GM12801 (cell line): ENCODE data around the gene SPTLC2.

Source experiments
- TF ChIP-seq, protein P1 (sequence below): IDR thresholded peaks from one replicate; pipeline ENCODE4 v1.5.1; 2011; ENCODE audit warnings: control low read depth; ENCODE audit not compliant: insufficient read length; ENCODE audit errors: extremely low read depth

Gene SPTLC2

DNA sequence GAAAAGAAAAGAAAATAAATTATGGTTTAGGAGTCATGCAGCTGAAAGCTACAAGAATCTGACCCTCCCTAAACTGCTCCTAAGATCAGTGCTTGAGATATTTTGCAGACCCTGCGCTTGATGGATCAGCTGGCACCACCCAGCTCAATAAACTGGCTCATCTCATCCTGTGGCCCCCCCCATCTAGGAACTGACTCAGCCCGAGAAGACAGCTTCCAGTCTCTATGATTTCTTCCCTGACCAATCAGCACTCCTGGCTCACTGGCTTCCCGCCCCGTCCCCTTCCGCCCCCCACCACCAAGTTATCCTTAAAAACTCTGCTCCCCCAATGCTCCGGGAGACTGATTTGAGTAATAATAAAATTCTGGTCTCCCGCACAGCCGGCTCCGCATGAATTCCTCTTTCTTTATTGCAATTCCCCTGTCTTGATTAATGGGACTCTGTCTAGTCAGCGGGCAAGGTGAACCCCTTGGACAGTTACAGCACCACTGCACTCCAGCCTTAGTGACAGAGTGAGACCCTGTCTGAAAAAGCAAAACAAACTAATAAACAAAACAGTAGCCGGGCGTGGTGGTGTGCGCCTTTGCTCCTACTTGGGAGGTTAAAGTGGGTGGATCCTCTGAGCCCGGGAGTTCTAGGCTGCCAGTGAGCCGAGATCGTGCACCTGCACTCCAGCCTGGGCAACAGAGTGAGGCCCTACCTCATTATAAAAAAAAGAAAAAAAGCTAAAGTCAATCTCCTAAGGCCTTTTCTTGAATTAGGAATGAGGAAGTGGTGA is 24.5 kb upstream of the SPTLC2 start:
- TF ChIP-seq, protein P1, sequence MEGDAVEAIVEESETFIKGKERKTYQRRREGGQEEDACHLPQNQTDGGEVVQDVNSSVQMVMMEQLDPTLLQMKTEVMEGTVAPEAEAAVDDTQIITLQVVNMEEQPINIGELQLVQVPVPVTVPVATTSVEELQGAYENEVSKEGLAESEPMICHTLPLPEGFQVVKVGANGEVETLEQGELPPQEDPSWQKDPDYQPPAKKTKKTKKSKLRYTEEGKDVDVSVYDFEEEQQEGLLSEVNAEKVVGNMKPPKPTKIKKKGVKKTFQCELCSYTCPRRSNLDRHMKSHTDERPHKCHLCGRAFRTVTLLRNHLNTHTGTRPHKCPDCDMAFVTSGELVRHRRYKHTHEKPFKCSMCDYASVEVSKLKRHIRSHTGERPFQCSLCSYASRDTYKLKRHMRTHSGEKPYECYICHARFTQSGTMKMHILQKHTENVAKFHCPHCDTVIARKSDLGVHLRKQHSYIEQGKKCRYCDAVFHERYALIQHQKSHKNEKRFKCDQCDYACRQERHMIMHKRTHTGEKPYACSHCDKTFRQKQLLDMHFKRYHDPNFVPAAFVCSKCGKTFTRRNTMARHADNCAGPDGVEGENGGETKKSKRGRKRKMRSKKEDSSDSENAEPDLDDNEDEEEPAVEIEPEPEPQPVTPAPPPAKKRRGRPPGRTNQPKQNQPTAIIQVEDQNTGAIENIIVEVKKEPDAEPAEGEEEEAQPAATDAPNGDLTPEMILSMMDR, result no peak

GRCh38 chr14:77638771-77639171 is 22.3 kb upstream of the SPTLC2 start:
- TF ChIP-seq, protein P1, result no peak

DNA sequence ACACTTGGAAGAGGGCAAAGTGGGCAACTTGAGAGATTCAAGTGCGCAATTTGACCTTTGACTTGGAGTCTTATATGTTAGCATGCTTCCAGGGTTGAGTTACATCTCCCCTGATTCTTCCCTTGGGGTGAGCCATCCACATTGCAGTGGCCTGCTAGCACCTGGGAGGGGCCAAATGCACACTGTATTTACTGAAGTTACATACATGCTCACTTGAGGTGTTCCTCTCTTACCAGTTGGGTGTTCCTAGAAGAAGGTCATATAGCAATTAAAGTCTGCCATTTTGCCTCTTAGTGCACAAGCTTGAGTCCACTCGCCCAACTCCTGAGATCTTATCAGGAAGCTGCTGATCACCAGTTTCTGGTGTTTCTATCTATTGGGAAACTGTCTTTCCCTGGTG is 13.7 kb upstream of the SPTLC2 start:
- TF ChIP-seq, protein P1, result no peak

DNA sequence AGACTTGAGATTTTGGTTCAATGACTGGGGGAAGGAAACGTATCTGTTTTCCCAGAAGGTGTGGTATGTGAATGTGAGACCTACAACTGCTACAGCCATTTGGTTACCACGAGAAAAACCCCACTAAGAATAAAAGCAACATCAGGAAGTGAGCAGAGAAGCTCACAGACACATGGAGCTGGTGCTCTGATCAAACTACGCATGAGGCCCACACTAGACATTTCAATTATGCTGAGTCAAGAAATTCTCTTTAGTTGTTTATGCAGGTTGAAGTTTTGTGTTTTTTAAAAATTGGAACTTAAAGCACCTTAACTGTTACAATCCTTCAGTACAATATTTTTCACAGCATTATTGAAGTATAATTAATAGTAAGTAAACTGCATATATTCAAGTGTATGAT is 8.9 kb upstream of the SPTLC2 start:
- TF ChIP-seq, protein P1, result no peak

- TF ChIP-seq, protein P1, result no peak
Observed at GRCh38 chr14:77623201-77623600, 6.8 kb upstream of the SPTLC2 start.

DNA sequence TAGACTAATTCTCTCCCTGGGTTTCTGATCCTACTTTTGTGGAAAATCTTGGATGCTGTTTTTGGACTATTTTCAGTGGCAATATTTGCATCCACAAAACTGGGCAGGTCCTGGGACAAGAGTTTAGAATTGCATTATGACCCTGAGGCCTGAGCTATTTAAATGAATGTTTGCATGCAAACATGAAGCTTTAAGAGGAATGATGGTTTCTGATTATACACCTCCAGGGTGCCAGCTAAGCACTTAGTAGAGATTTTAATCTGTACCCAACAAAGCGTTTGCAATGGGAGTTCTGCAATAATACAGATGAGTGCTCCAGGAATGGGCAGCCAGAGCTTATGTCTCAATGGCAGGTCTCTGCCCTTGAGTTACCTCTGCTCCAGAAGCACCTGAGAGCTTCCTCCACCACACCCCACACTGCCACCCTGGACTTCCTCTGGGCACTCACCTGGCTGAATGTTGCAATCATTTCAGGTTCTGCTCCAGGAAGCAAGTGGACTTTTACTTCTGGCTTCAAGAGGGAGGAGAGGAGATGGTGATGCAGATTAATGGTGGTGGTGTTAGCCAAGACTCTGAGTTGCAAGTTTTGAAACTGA is 6.0 kb upstream of the SPTLC2 start:
- TF ChIP-seq, protein P1, result no peak

- TF ChIP-seq, protein P1, result no peak
Observed at GRCh38 chr14:77620222-77620870, 3.9 kb upstream of the SPTLC2 start.
